Spleen (tissue), 7 donors: Measurements from ENCODE around the gene NECTIN1.

Experiments
- POLR2AphosphoS5 ChIP-seq, 3 donors: sonication (generic); formaldehyde crosslinking; IDR thresholded peaks; one replicate each; pipeline ENCODE4 v1.5.1; 2017; ENCODE audit warnings: antibody characterized with exemption in 3 of 3
- TF ChIP-seq, protein P1 (sequence below), 11 experiments: fragments of 200-600 bp in 7 of 11; fragments of 450-650 bp in 4 of 11; sonication (generic) in 4 of 11; IDR thresholded peaks in 8 of 11; conservative IDR thresholded peaks in 3 of 11; 1 replicate in 7 of 11; 2 replicates in 4 of 11; pipeline versions ENCODE4 v1.4.0 to v1.8.0; 2016 to 2021; ENCODE audit warnings: antibody characterized with exemption in 11 of 11, inconsistent platforms in 4 of 11, mild to moderate bottlenecking in 1 of 11
- donor health status: DM: no; HTN: no; CAD: no; lungs with moderate emphysema.
- donor health status: DM: no; HTN: no; CAD: no.
- donor health status: DM: no; HTN: no; CAD: no.

DNA sequence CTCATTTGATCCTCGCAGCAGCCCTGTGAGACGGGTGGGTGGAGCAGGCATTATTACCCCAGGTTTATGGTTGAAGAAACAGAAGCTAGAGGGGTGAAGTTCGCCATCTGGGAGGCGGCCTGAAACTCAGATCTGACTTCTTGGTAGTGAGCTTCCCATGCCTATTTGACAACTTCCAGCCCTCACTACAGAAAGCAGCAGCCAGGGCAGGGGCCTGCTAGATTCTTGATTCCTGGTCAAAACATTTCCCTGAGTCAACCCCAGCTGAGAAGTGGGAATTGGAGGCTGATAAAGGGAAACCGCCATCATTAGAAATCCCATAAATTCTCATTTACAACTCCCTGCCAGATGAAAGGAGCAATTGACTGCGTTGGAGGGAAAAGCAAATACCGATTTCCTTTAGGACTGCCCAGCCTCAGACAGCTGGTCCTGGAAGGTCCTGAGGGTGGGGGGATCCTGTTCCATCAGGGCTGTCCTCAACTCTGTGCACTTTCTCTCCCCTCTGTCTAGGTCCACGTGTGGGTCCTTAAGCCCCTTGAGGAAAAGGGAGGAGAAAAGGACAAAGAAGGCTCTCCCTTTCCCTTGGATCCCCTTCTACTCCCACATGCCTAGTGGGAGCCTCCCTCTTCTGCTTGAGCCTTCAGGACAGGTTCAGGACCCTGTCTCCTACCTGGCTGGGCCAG lies 10.2 kb upstream of the NECTIN1 start:
- TF ChIP-seq, protein P1, sequence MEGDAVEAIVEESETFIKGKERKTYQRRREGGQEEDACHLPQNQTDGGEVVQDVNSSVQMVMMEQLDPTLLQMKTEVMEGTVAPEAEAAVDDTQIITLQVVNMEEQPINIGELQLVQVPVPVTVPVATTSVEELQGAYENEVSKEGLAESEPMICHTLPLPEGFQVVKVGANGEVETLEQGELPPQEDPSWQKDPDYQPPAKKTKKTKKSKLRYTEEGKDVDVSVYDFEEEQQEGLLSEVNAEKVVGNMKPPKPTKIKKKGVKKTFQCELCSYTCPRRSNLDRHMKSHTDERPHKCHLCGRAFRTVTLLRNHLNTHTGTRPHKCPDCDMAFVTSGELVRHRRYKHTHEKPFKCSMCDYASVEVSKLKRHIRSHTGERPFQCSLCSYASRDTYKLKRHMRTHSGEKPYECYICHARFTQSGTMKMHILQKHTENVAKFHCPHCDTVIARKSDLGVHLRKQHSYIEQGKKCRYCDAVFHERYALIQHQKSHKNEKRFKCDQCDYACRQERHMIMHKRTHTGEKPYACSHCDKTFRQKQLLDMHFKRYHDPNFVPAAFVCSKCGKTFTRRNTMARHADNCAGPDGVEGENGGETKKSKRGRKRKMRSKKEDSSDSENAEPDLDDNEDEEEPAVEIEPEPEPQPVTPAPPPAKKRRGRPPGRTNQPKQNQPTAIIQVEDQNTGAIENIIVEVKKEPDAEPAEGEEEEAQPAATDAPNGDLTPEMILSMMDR (IDR thresholded peaks at IDR 0.05 in 8 of 11, conservative IDR thresholded peaks at IDR 0.05 in 3 of 11), result no peak
- TF ChIP-seq POLR2AphosphoS5 (IDR thresholded peaks at IDR 0.05), result no peak
